ENCODE data around the gene ZNF185. TPM values are rescaled to one million over a fixed set of nuclear protein-coding genes. Genes with fewer than 3 reads are reported as not detected.

The ZNF185 gene
- total RNA-seq, 2 donors from 2014 or later: 8.1 to 8.5 TPM

DNA sequence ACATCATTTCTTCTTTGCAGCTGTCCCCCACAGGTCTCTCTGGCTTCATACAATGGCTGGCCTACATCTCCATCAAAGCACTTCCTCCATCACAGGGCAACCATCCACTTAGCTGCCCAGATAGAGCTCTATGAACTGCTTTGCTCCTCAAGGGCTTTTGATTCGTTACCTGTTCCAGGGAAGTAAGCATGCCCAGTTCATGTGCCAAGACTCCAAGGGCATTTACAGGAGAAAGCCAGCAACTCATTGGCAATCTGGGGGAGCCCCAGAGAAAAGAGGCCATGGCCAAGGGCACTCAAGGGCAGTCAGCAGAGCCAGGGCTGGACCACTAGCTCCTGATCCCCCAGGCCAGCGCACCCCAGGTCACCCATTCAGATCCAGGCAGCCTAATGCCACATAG lies 24.5 kb upstream of the ZNF185 start:
- no peak for DNase-seq (ENCODE audit: low spot score)
- Histone ChIP-seq H3K4me1 (ENCODE audit: control insufficient read depth in 1 of 2, low read depth in 2 of 2) (no peaks in the 10 kb centered on the region), H3K36me3 (peaks cover 7% of the 10 kb centered on the region), H3K27me3 (replicated peaks; ENCODE audit: insufficient read depth) (no peaks in the 10 kb centered on the region), H3K4me3 (no peak overlapping the region), H3K27ac (no peak overlapping the region), H3K9me3 (no peaks in the 10 kb centered on the region)
- TF ChIP-seq, protein P1, sequence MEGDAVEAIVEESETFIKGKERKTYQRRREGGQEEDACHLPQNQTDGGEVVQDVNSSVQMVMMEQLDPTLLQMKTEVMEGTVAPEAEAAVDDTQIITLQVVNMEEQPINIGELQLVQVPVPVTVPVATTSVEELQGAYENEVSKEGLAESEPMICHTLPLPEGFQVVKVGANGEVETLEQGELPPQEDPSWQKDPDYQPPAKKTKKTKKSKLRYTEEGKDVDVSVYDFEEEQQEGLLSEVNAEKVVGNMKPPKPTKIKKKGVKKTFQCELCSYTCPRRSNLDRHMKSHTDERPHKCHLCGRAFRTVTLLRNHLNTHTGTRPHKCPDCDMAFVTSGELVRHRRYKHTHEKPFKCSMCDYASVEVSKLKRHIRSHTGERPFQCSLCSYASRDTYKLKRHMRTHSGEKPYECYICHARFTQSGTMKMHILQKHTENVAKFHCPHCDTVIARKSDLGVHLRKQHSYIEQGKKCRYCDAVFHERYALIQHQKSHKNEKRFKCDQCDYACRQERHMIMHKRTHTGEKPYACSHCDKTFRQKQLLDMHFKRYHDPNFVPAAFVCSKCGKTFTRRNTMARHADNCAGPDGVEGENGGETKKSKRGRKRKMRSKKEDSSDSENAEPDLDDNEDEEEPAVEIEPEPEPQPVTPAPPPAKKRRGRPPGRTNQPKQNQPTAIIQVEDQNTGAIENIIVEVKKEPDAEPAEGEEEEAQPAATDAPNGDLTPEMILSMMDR (IDR thresholded peaks at IDR 0.05): no peak
- no peak for ATAC-seq (ENCODE audit: insufficient number of reproducible peaks, low FRiP score, low read depth)

- H3K27ac ChIP-seq: no peak overlapping the region
- H3K4me3 ChIP-seq: no peak overlapping the region
- ATAC-seq (ENCODE audit: insufficient number of reproducible peaks, low FRiP score, low read depth) (no peak), DNase-seq (ENCODE audit: low spot score) (no peak)
- H3K9me3 ChIP-seq: no peaks in the 10 kb centered on the region
- no peaks in the 10 kb centered on the region for H3K27me3 ChIP-seq (replicated peaks; ENCODE audit: insufficient read depth)
- no peaks in the 10 kb centered on the region for H3K36me3 ChIP-seq
- H3K4me1 ChIP-seq (ENCODE audit: control insufficient read depth in 1 of 2, low read depth in 2 of 2): no peaks in the 10 kb centered on the region
- TF ChIP-seq, protein P1 (IDR thresholded peaks at IDR 0.05): no peak
Measured at GRCh38 chrX:152876931-152877840, 20.7 kb upstream of the ZNF185 start.

DNA sequence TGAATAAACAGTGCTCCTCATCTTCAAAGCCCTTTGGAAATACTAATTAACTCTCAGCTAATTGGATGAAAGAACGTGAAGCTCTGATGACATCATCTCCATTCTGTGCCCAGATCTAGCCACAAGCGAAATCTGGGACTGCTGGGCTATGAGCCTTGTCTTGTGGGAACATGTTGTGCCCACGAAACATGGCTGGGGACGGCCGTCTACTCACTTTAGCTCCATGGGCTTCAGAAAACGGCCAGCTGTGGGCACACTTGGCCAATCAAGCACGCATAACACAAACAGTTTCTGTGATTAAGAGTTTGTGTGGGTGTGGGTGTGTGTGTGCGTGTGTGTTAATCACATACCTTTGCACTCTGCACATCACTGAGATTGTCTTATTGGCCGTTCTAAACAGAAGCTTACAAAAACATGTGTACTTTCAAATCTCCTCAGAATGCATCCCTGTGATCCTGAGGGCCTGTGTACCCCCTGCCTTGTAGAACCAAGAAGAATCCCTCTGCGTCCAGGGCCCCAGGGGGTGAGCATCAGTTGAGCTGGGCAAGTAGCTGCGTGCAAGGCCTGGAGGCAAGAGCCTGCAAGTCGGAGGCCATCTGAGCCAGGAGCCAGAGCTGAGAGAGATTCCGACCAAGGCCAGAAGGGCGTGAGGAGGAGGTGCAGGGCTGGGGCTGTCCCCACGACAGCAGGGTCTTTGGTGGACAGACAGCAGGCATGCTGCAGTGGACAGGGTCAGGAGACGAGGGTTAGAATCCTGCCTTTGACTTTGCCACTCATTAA lies 18.7 kb upstream of the ZNF185 start:
- H3K27me3 ChIP-seq (replicated peaks; ENCODE audit: insufficient read depth): no peaks in the 10 kb centered on the region
- no peaks in the 10 kb centered on the region for H3K9me3 ChIP-seq
- H3K36me3 ChIP-seq: no peaks in the 10 kb centered on the region
- DNase-seq (ENCODE audit: low spot score) (no peak), ATAC-seq (ENCODE audit: insufficient number of reproducible peaks, low FRiP score, low read depth) (no peak)
- H3K4me1 ChIP-seq (ENCODE audit: control insufficient read depth in 1 of 2, low read depth in 2 of 2): no peaks in the 10 kb centered on the region
- TF ChIP-seq, protein P1 (IDR thresholded peaks at IDR 0.05): no peak
- H3K4me3 ChIP-seq: no peak overlapping the region
- no peak overlapping the region for H3K27ac ChIP-seq

- TF ChIP-seq, protein P1 (IDR thresholded peaks at IDR 0.05): no peak
- no peaks in the 10 kb centered on the region for H3K4me1 ChIP-seq (ENCODE audit: control insufficient read depth in 1 of 2, low read depth in 2 of 2)
- no peak for ATAC-seq (ENCODE audit: insufficient number of reproducible peaks, low FRiP score, low read depth)
- no peaks in the 10 kb centered on the region for H3K36me3 ChIP-seq
- no peak overlapping the region for H3K27ac ChIP-seq
- H3K27me3 ChIP-seq (replicated peaks; ENCODE audit: insufficient read depth): no peaks in the 10 kb centered on the region
- H3K9me3 ChIP-seq: no peaks in the 10 kb centered on the region
- DNase-seq (ENCODE audit: low spot score): no peak
- H3K4me3 ChIP-seq: no peak overlapping the region
Measured at GRCh38 chrX:152881289-152881688, 16.6 kb upstream of the ZNF185 start.

DNA sequence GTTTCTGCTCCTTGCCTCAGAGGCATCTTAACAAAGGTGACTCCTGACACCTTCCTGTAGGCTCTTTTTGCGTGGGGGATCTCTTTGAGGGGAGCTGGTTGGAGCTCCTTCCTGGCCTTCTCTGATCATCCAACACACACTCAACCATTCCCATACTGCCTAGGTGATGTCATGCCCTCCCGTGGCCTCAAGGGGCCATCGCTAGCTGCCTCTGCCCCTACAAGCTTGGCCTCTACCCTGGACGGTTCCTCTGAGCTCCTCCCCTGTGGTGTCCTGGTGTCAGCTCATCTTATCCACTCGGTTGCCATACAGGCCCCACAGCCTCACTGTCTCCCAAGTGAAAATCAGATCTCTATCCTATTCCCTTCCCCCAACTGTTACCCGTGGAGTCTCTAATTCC lies 13.7 kb upstream of the ZNF185 start:
- H3K27me3 ChIP-seq (replicated peaks; ENCODE audit: insufficient read depth): no peaks in the 10 kb centered on the region
- no peak for ATAC-seq (ENCODE audit: insufficient number of reproducible peaks, low FRiP score, low read depth)

More for the DNA sequence above, 13.7 kb upstream of the ZNF185 start:
- no peak for DNase-seq (ENCODE audit: low spot score)
- Histone ChIP-seq H3K9me3 (no peaks in the 10 kb centered on the region), H3K36me3 (no peaks in the 10 kb centered on the region), H3K4me3 (no peak overlapping the region), H3K27ac (no peak overlapping the region), H3K4me1 (ENCODE audit: control insufficient read depth in 1 of 2, low read depth in 2 of 2) (no peaks in the 10 kb centered on the region)
- TF ChIP-seq, protein P1 (IDR thresholded peaks at IDR 0.05): no peak

All from thoracic aorta (tissue), 2 donors.